GM23338 (cell line): ENCODE results near the gene RAB36. TPM values are rescaled to one million over a fixed set of nuclear protein-coding genes. Genes with fewer than 3 reads are reported as not detected.

ENCODE experiments used
- ATAC-seq: fragments of 200-7000 bp; cut with Tn5 transposase; 3 replicates; pipeline ENCODE4 v1.9.1; 2020
- DNase-seq: peaks from one replicate; pipeline ENCODE4 v3.0.0-alpha.2; 2015; ENCODE audit warnings: low spot score
- H2AFZ ChIP-seq: fragments of 200-600 bp; sonication (generic); 2 replicates; pipeline ENCODE4 v1.8.0; 2016; ENCODE audit warnings: antibody characterized with exemption, mild to moderate bottlenecking, moderate library complexity
- H3F3A ChIP-seq: fragments of 200-600 bp; sonication (generic); replicated peaks from 2 replicates; pipeline ENCODE4 v1.8.0; 2017; ENCODE audit warnings: antibody characterized with exemption, mixed run types, low read depth
- H3K27ac ChIP-seq: fragments of 200-600 bp; sonication (generic); 2 replicates; pipeline ENCODE4 v1.6.1; 2016; ENCODE audit warnings: low read depth
- H3K27me3 ChIP-seq: fragments of 200-600 bp; sonication (generic); 2 replicates; pipeline ENCODE4 v1.8.0; 2016; ENCODE audit warnings: mild to moderate bottlenecking, mixed run types, moderate library complexity; ENCODE audit not compliant: insufficient read depth
- H3K36me3 ChIP-seq: fragments of 200-600 bp; sonication (generic); 2 replicates; pipeline ENCODE4 v1.8.0; 2016; ENCODE audit warnings: mild to moderate bottlenecking; ENCODE audit not compliant: insufficient read depth
- H3K4me1 ChIP-seq: fragments of 200-600 bp; sonication (generic); 2 replicates; pipeline ENCODE4 v1.8.0; 2016; ENCODE audit warnings: mild to moderate bottlenecking, moderate library complexity; ENCODE audit not compliant: insufficient read depth
- H3K4me2 ChIP-seq: fragments of 200-600 bp; sonication (generic); 2 replicates; pipeline ENCODE4 v1.7.1; 2017; ENCODE audit warnings: mixed run types
- H3K4me3 ChIP-seq: fragments of 200-600 bp; sonication (generic); 2 replicates; pipeline ENCODE4 v1.6.1; 2016; ENCODE audit warnings: mixed run types
- H3K79me2 ChIP-seq: fragments of 200-600 bp; sonication (generic); replicated peaks from 2 replicates; pipeline ENCODE4 v1.8.0; 2017; ENCODE audit warnings: mild to moderate bottlenecking; ENCODE audit not compliant: insufficient read depth
- H3K9me2 ChIP-seq: fragments of 200-600 bp; sonication (generic); 2 replicates; pipeline ENCODE4 v1.8.0; 2017; ENCODE audit not compliant: insufficient read depth
- H4K20me1 ChIP-seq: fragments of 200-600 bp; sonication (generic); replicated peaks from 2 replicates; pipeline ENCODE4 v1.8.0; 2017; ENCODE audit warnings: mild to moderate bottlenecking; ENCODE audit not compliant: insufficient read depth
- H3K27ac Mint-ChIP-seq: 2 replicates; pipeline ENCODE4 v1.8.0; 2020; ENCODE audit warnings: inconsistent platforms, mild to moderate bottlenecking, moderate library complexity, mixed read lengths
- H3K27me3 Mint-ChIP-seq: 3 replicates; pipeline ENCODE4 v1.8.0; 2022; ENCODE audit warnings: low read depth, mild to moderate bottlenecking, moderate library complexity, mixed read lengths, inconsistent platforms; ENCODE audit not compliant: insufficient read depth, poor library complexity
- H3K36me3 Mint-ChIP-seq: 3 replicates; pipeline ENCODE4 v1.8.0; 2021; ENCODE audit warnings: low read depth, mild to moderate bottlenecking, inconsistent platforms, moderate library complexity, mixed read lengths
- H3K4me1 Mint-ChIP-seq: 3 replicates; pipeline ENCODE4 v1.8.0; 2020; ENCODE audit warnings: mild to moderate bottlenecking, inconsistent platforms, mixed read lengths
- H3K4me3 Mint-ChIP-seq: 3 replicates; pipeline ENCODE4 v1.8.0; 2021; ENCODE audit warnings: moderate library complexity, mild to moderate bottlenecking, inconsistent platforms, mixed read lengths
- H3K9me3 Mint-ChIP-seq: 3 replicates; pipeline ENCODE4 v1.8.0; 2020; ENCODE audit warnings: moderate library complexity, mild to moderate bottlenecking, inconsistent platforms, mixed read lengths
- EZH2 ChIP-seq: fragments of 200-600 bp; sonication (generic); IDR thresholded peaks from one replicate; pipeline ENCODE4 v1.8.0; 2017; ENCODE audit warnings: antibody characterized with exemption, mild to moderate bottlenecking, low read depth; ENCODE audit not compliant: unreplicated experiment
- JUNB ChIP-seq: IDR thresholded peaks from one replicate; pipeline ENCODE4 v1.6.1; 2016; ENCODE audit warnings: antibody characterized with exemption; ENCODE audit not compliant: unreplicated experiment
- POLR2AphosphoS5 ChIP-seq: IDR thresholded peaks from 2 replicates; pipeline ENCODE4 v1.6.1; 2016; ENCODE audit warnings: antibody characterized with exemption, low read depth
- ZNF462 ChIP-seq: fragments of 250-450 bp; sonication (Bioruptor Pico); IDR thresholded peaks from 2 replicates; pipeline ENCODE4 v1.5.0; 2020; ENCODE audit warnings: mild to moderate bottlenecking, moderate library complexity
- polyA plus RNA-seq: library from polyadenylated mRNA; unstranded; fragments of >200 nt; fragmentation: Nextera tagmentation; extraction: Ambion mirVana; gene quantifications from 2 replicates; pipeline ENCODE4 v1.2.1, GENCODE V29; 2016
- total RNA-seq: library from RNA; depleted of rRNA; stranded (reverse); fragments of >200 nt; shearing (Covaris generic); gene quantifications from 2 replicates; pipeline ENCODE4 v1.2.3, GENCODE V29; 2014

Gene RAB36
- total and polyA plus RNA-seq, 2 experiments from 2014 or later: 0.58 to 1.2 TPM

- Histone ChIP-seq H3K4me1 (no peaks in the 10 kb centered on the region; the same call in 1 of the 2 replicates), H3K36me3 (no peaks in the 10 kb centered on the region), H3K4me2 (no peak overlapping the region), H3F3A (no peaks in the 10 kb centered on the region), H4K20me1 (no peaks in the 10 kb centered on the region), H3K27ac (no peak overlapping the region), H3K79me2 (no peaks in the 10 kb centered on the region), H3K27me3 (no peaks in the 10 kb centered on the region), H3K4me3 (no peak overlapping the region), H2AFZ (no peak overlapping the region), H3K9me2 (no peaks in the 10 kb centered on the region)
- Mint-ChIP-seq H3K27me3 (peaks cover 9% of the 10 kb centered on the region), H3K9me3 (no peaks in the 10 kb centered on the region), H3K4me3 (no peak overlapping the region), H3K36me3 (no peaks in the 10 kb centered on the region), H3K27ac (no peak overlapping the region), H3K4me1 (peaks cover 7% of the 10 kb centered on the region)
- DNase-seq: no peak
- peak; percentile 42 for ATAC-seq
- TF ChIP-seq EZH2 (no peak), ZNF462 (no peak), JUNB (no peak)
These were observed 28.6 kb upstream of the RAB36 start for GRCh38 chr22:23116506-23117263.

DNA sequence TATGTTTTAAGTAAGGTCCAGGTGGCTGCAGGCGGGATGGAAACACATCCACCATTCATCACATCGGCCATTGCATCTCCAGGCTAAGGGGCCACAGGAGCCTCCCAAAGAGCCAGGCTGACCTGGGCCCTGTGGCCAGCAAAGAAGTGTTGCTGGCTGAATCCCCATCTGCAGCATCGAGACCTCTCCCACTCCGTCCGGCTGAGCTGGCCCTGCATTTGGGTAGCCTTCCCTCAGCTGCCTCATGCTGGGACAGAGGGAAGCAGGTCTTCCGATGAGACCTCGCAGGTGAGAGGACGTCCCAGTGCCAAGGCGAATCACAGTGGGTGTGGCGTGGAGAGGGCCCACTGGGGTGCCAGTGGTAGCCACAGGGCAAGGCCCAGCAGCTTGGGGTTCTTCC is 28.0 kb upstream of the RAB36 start:
- ATAC-seq (no peak), DNase-seq (no peak)
- Histone ChIP-seq H4K20me1 (no peaks in the 10 kb centered on the region), H3K4me2 (no peak overlapping the region), H3K27ac (no peak overlapping the region), H3K27me3 (no peaks in the 10 kb centered on the region), H3K36me3 (no peaks in the 10 kb centered on the region), H3K9me2 (no peaks in the 10 kb centered on the region), H3F3A (no peaks in the 10 kb centered on the region), H3K4me3 (no peak overlapping the region), H3K4me1 (no peaks in the 10 kb centered on the region; the same call in 1 of the 2 replicates), H2AFZ (no peak overlapping the region), H3K79me2 (no peaks in the 10 kb centered on the region)
- H3K9me3 Mint-ChIP-seq: no peaks in the 10 kb centered on the region
- no peaks in the 10 kb centered on the region for H3K36me3 Mint-ChIP-seq
- no peak overlapping the region for H3K27ac Mint-ChIP-seq
- peaks cover 7% of the 10 kb centered on the region for H3K4me1 Mint-ChIP-seq
- no peak for TF ChIP-seq POLR2AphosphoS5
- H3K27me3 Mint-ChIP-seq: peaks cover 9% of the 10 kb centered on the region
- H3K4me3 Mint-ChIP-seq: no peak overlapping the region
